ENCODE measurements around the gene TRAPPC2.

- TF ChIP-seq CTCF (IDR thresholded peaks at IDR 0.05; ENCODE audit: low read length) (no peak), EZH2 (optimal IDR thresholded peaks at IDR 0.05; ENCODE audit: low read depth, low read length) (no peak), EZH2phosphoT487 (IDR thresholded peaks at IDR 0.05; ENCODE audit: low read length) (no peak)
Measured at GRCh38 chrX:13721819-13722519, 12.5 kb downstream of the TRAPPC2 start.
